Activated T-helper 17 cell treated with anti-CD3 and anti-CD28 coated beads, Interleukin-2, amount 50 U/mL, for 72 hours (primary cell): Measurements from ENCODE around the gene PPM1H. TPM values are rescaled to one million over a fixed set of nuclear protein-coding genes. Genes with fewer than 3 reads are reported as not detected.
"Not testable (repeated sequence)": the region's sequence is repeated elsewhere in the genome, so short reads cannot be mapped to it uniquely, and the experiment has no call there.

Source experiments
- ATAC-seq: fragments of 150-1000 bp; cut with Tn5 transposase; replicated peaks from 2 replicates; pipeline ENCODE4 v1.10.0; 2021; ENCODE audit warnings: mild to moderate bottlenecking, moderate library complexity
- H3K27ac Mint-ChIP-seq: one replicate; pipeline ENCODE4 v1.8.0; 2022; ENCODE audit warnings: mixed read lengths
- H3K27me3 Mint-ChIP-seq: one replicate; pipeline ENCODE4 v1.8.0; 2022; ENCODE audit warnings: mixed read lengths
- H3K36me3 Mint-ChIP-seq: one replicate; pipeline ENCODE4 v1.8.0; 2022; ENCODE audit warnings: low read depth, mild to moderate bottlenecking, mixed read lengths
- H3K4me1 Mint-ChIP-seq: one replicate; pipeline ENCODE4 v1.8.0; 2022; ENCODE audit warnings: mixed read lengths
- H3K4me3 Mint-ChIP-seq: one replicate; pipeline ENCODE4 v1.8.0; 2022; ENCODE audit warnings: mild to moderate bottlenecking, mixed read lengths
- H3K9me3 Mint-ChIP-seq: one replicate; pipeline ENCODE4 v1.8.0; 2022; ENCODE audit warnings: mixed read lengths
- total RNA-seq, 2 donors: library from RNA; stranded (reverse); gene quantifications; one replicate each; pipeline ENCODE4 v1.2.3, GENCODE V29; 2022

Gene PPM1H
- total RNA-seq, 2 donors from 2014 or later = not detected

DNA sequence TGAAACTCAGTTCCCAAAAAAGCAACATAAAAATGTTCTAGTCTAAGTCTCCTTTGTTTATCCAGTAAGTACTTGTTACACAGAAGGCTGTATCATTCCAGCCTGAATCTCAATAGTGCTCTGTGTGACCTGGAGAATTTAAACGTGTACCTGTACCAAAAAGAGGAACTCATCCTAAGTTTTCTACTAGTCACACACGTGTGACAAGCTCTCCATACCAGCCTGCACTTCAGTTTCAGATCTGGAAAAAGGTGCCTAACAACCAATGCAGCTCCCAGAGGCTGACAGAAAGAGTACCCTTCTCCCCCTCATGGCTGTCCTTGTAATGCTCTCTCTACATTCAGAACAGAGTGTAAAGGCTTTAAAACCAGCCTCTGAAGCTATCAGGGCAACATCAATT lies 27.4 kb downstream of the PPM1H start:
- Mint-ChIP-seq H3K27me3 (peaks cover 27% of the 10 kb centered on the region), H3K4me1 (no peaks in the 10 kb centered on the region), H3K4me3 (no peak overlapping the region), H3K9me3 (no peaks in the 10 kb centered on the region), H3K27ac (no peak overlapping the region), H3K36me3 (no peaks in the 10 kb centered on the region)
- no peak for ATAC-seq

- no peaks in the 10 kb centered on the region for H3K9me3 Mint-ChIP-seq
- ATAC-seq = no peak
- H3K4me1 Mint-ChIP-seq = no peaks in the 10 kb centered on the region
- no peak overlapping the region for H3K27ac Mint-ChIP-seq
- H3K27me3 Mint-ChIP-seq = peaks cover 24% of the 10 kb centered on the region
- no peaks in the 10 kb centered on the region for H3K36me3 Mint-ChIP-seq
- H3K4me3 Mint-ChIP-seq = no peak overlapping the region
These were observed 27.9 kb downstream of the PPM1H start for GRCh38 chr12:62907078-62907477.

DNA sequence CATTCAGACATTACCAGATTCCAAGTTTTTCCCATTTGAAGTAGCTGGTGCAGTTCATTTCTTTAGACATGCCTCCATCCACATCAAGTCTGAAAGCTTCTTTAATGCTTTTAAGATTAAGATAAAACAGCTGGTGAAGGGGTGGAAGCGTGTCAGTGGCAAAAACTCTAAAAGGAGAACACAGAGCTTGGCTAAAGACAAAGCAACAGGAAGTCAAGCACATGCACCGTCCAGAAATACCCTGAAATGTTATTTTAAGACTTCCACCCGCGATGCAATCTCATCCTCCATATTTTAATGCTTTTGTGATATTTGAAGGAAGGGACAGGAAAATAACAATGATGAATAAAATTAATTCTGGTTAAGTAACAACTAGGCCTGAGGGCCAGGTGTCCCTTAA lies 31.8 kb downstream of the PPM1H start:
- no peaks in the 10 kb centered on the region for H3K9me3 Mint-ChIP-seq
- H3K27ac Mint-ChIP-seq = no peak overlapping the region
- H3K4me1 Mint-ChIP-seq = no peaks in the 10 kb centered on the region
- peaks cover 13% of the 10 kb centered on the region for H3K27me3 Mint-ChIP-seq
- no peak for ATAC-seq
- H3K36me3 Mint-ChIP-seq = no peaks in the 10 kb centered on the region
- H3K4me3 Mint-ChIP-seq = no peak overlapping the region

DNA sequence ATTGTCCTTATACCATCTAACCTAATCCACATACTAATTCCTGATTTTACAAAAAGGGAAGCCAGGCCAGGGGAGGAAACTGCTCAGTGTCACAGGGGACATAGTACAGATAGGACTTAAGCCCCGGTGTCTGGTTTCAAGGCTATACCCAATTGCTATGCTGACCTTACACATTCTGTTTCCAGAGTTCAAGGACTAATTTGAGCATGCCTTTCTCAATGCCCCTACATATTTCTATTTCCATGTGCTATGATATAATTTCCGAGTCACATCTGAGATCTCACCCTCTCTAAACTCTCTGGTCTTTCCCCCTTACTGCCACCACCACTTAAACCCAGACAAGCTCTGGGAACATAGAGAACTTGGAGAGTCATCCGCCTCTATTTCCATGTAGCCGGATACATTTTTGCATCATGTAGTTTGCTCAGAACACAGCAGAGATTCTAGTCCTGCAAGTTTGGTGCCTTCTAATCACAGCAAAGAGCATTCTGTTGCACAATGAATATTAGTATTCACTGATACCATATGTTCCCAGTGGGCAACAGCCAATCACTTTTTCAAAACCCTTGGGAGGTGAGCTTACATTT lies 34.2 kb downstream of the PPM1H start:
- ATAC-seq = no peak
- Mint-ChIP-seq H3K27me3 (peaks cover 10% of the 10 kb centered on the region), H3K9me3 (no peaks in the 10 kb centered on the region), H3K4me3 (no peak overlapping the region), H3K36me3 (no peaks in the 10 kb centered on the region), H3K4me1 (no peaks in the 10 kb centered on the region), H3K27ac (no peak overlapping the region)

DNA sequence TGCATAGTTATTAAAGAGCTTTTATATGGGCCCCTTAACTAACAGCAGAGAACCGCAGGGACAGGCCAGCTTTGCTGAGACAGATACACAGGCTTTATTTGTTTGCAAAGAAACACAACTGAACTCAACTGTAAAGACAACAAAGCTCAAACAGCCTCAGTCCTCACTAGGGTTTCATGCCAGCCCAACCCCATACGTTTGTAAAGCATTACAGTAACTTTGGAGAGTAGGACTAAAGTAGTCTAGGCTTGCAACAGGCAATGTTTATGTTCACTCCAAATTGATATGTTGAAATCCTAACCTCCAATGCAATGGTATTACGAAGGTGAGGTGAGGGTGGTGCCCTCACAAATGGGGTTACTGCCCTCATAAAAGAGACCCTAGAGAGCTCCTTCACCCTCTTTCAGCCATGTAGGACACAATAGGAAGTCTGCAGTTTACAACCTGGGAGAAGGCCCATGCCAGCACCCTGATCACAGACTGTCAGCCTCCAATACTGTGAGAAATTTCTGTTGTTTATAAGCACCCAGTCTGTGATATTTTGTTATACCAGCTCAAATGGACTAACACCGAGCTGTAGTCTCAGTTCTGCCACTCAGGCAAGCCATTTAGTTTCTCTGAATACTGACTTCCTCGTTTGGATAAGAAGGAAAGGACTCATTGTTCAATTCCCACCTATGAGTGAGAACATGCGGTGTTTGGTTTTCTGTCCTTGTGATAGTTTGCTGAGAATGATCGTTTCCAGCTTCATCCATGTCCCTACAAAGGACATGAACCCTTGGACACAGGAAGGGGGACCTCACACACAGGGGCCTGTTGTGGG lies 35.2 kb downstream of the PPM1H start:
- peaks cover 4% of the 10 kb centered on the region for H3K27me3 Mint-ChIP-seq

DNA sequence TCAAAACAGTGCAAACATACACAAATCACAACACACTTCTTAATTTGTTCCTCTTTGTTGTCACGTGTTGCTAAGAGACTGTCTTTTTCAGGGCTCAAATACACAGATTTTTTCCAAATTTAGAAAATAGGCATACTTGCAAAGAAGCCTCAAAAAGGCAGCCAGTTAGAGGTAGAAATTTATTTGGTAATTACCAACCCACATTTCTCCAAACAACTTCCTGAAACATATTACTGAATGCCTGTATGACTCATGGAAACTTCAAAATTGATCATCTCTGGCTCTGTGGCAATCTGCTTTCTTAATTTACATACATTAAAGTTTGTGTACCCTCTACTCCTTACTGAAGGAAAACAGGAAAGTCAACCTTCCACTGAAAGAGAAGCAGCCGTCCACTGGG lies 36.4 kb downstream of the PPM1H start:
- Mint-ChIP-seq H3K9me3 (no peaks in the 10 kb centered on the region), H3K36me3 (no peaks in the 10 kb centered on the region), H3K4me3 (no peak overlapping the region), H3K27me3 (peaks cover 4% of the 10 kb centered on the region), H3K27ac (no peak overlapping the region), H3K4me1 (no peaks in the 10 kb centered on the region)
- ATAC-seq = no peak

More for the DNA sequence above, 35.2 kb downstream of the PPM1H start:
- H3K9me3 Mint-ChIP-seq = no peaks in the 10 kb centered on the region
- ATAC-seq = no peak
- H3K4me3 Mint-ChIP-seq = no peak overlapping the region
- H3K36me3 Mint-ChIP-seq = no peaks in the 10 kb centered on the region
- no peak overlapping the region for H3K27ac Mint-ChIP-seq
- H3K4me1 Mint-ChIP-seq = no peaks in the 10 kb centered on the region

- H3K4me1 Mint-ChIP-seq = no peaks in the 10 kb centered on the region
- no peak overlapping the region for H3K4me3 Mint-ChIP-seq
- ATAC-seq = no peak
- no peak overlapping the region for H3K27ac Mint-ChIP-seq
- no peaks in the 10 kb centered on the region for H3K9me3 Mint-ChIP-seq
- no peaks in the 10 kb centered on the region for H3K36me3 Mint-ChIP-seq
- no peaks in the 10 kb centered on the region for H3K27me3 Mint-ChIP-seq
These were observed 39.5 kb downstream of the PPM1H start for GRCh38 chr12:62895351-62895877.

- no peaks in the 10 kb centered on the region for H3K27me3 Mint-ChIP-seq
- H3K9me3 Mint-ChIP-seq = no peaks in the 10 kb centered on the region
- no peak overlapping the region for H3K4me3 Mint-ChIP-seq
- H3K27ac Mint-ChIP-seq = no peak overlapping the region
- H3K4me1 Mint-ChIP-seq = no peaks in the 10 kb centered on the region
- ATAC-seq = no peak
- no peaks in the 10 kb centered on the region for H3K36me3 Mint-ChIP-seq
These were observed 41.7 kb downstream of the PPM1H start for GRCh38 chr12:62893276-62893675.

DNA sequence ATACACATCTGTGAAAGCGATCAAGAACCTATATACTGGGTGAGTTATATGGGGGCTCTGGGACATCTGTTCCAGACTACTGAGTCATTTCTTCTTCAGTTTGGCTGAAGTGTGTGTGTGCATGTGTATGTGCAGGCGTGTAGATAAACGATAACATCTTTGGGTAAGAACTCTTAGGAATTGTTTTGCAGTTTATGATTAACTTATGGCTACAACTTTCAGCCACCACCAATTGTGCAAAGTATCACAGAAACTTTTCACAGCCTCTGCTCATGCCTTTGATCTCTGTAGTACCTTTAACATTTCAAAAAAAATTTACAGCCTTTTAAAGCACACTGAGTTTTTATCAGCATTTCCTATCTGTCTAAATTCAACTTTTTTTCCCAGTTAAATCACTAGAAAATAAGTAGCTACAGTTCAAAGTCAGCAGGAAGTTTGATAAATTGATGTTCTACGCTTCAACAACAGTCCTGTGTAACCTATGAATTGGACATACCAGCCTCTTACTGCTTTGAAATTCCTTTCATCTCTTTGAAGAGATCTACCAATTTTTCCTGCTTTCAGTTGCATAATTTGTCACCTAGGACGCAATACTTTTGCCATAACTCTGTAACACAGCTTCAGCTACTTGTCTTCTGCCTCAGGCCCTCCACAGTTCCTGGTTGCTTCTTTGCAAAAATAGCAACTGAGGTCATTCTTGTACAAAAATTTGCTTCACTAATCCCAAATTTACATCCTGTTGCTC lies 43.0 kb downstream of the PPM1H start:
- Mint-ChIP-seq H3K4me3 (no peak overlapping the region), H3K4me1 (no peaks in the 10 kb centered on the region), H3K27me3 (no peaks in the 10 kb centered on the region), H3K9me3 (no peaks in the 10 kb centered on the region), H3K36me3 (no peaks in the 10 kb centered on the region), H3K27ac (no peak overlapping the region)
- no peak for ATAC-seq

GRCh38 chr12:62888454-62889110 lies 46.4 kb downstream of the PPM1H start:
- Mint-ChIP-seq H3K4me3 (no peak overlapping the region), H3K36me3 (no peaks in the 10 kb centered on the region), H3K27ac (no peak overlapping the region), H3K4me1 (no peaks in the 10 kb centered on the region), H3K9me3 (no peaks in the 10 kb centered on the region), H3K27me3 (no peaks in the 10 kb centered on the region)
- ATAC-seq = no peak

DNA sequence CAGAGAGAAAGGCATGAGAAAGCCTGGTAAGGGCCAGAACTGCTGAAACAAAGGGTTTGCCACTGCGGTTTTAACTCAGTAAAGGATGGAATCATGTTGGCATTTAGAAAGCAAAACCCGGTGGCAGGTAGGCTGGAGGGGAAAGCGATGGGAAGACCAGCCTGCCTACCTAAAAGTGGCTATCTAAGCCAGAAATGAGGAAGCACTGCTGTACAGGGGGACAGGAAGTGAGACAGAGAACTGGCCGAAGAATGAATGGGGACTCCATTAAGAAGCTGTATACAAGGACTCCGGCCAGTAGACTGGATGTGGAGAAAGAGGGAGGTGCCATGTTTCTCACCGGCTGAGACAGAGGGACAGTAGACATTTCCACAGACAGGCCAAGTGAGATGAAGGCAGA lies 48.2 kb downstream of the PPM1H start:
- Mint-ChIP-seq H3K4me1 (no peaks in the 10 kb centered on the region), H3K9me3 (no peaks in the 10 kb centered on the region)
- ATAC-seq = no peak

GRCh38 chr12:62885242-62885641 lies 49.7 kb downstream of the PPM1H start:
- H3K27me3 Mint-ChIP-seq = peaks cover 9% of the 10 kb centered on the region
- no peak overlapping the region for H3K27ac Mint-ChIP-seq
- H3K36me3 Mint-ChIP-seq = no peaks in the 10 kb centered on the region
- no peak for ATAC-seq
- no peaks in the 10 kb centered on the region for H3K9me3 Mint-ChIP-seq
- H3K4me3 Mint-ChIP-seq = no peak overlapping the region
- H3K4me1 Mint-ChIP-seq = no peaks in the 10 kb centered on the region

More for the DNA sequence above, 48.2 kb downstream of the PPM1H start:
- no peak overlapping the region for H3K4me3 Mint-ChIP-seq
- H3K27ac Mint-ChIP-seq = no peak overlapping the region
- H3K36me3 Mint-ChIP-seq = no peaks in the 10 kb centered on the region
- no peaks in the 10 kb centered on the region for H3K27me3 Mint-ChIP-seq

DNA sequence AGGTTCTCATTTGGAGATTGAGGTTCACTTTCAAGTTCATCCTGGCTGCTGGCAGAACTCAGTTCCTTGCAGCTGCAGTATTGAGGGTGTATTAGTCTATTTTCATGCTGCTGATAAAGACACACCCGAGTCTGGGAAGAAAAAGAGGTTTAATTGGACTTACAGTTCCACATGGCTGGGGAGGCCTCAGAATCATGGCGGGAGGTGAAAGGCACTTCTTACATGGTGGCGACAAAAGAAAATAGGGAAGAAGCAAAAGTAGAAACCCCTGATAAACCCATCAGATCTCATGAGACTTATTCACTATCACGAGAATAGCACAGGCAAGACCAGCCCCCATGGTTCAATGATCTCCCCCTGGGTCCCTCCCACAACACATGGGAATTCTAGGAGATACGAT lies 50.1 kb downstream of the PPM1H start:
- not testable (repeated sequence) for H3K4me3 Mint-ChIP-seq, H3K36me3 Mint-ChIP-seq, H3K27me3 Mint-ChIP-seq, ATAC-seq, H3K9me3 Mint-ChIP-seq, H3K4me1 Mint-ChIP-seq, H3K27ac Mint-ChIP-seq

DNA sequence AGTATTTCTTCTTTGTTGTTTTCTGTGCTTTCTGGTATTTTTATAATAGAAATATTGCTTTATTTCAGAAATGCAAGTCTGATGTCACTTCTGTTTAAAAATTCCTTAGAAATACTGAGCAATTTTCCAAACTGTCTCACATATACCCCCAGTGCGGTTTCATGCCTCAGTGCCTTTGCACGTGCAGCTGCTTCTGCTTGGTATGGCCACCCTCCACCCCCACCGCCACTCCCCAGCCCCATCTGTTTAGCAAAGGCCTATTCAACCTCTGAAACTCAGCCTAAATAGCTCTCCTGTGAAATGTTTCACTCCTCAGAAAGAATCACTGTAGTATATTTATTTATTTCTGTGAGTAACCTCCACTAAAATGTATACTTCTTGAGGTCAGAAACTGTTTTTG lies 52.3 kb downstream of the PPM1H start:
- no peaks in the 10 kb centered on the region for H3K4me1 Mint-ChIP-seq
- H3K27ac Mint-ChIP-seq = no peak overlapping the region
- H3K4me3 Mint-ChIP-seq = no peak overlapping the region
- peaks cover 9% of the 10 kb centered on the region for H3K27me3 Mint-ChIP-seq
- no peaks in the 10 kb centered on the region for H3K36me3 Mint-ChIP-seq
- H3K9me3 Mint-ChIP-seq = no peaks in the 10 kb centered on the region
- no peak for ATAC-seq
